H1 (cell line): ENCODE measurements around the gene ELMO2. TPM values are rescaled to one million over a fixed set of nuclear protein-coding genes. Genes with fewer than 3 reads are reported as not detected.

Experiments used
- CHD2 ChIP-seq: IDR thresholded peaks from 2 replicates; pipeline ENCODE4 v1.6.1; 2012; ENCODE audit warnings: low read length, improper control_type of control experiment
- CREB1 ChIP-seq: IDR thresholded peaks from 2 replicates; pipeline ENCODE4 v1.6.1; 2012; ENCODE audit warnings: inconsistent platforms
- EGR1 ChIP-seq: IDR thresholded peaks from 2 replicates; pipeline ENCODE4 v1.6.1; 2011; ENCODE audit warnings: low read depth, low read length, borderline replicate concordance
- JUN ChIP-seq: IDR thresholded peaks from 2 replicates; pipeline ENCODE4 v1.6.1; 2011; ENCODE audit warnings: low read depth, mild to moderate bottlenecking, improper control_type of control experiment, low read length
- POLR2A ChIP-seq, 2 experiments: IDR thresholded peaks; 1 replicate in 1 of 2; 2 replicates in 1 of 2; pipeline ENCODE4 v1.6.1; 2011; ENCODE audit warnings: low read depth in 2 of 2, low read length in 2 of 2, mild to moderate bottlenecking in 2 of 2; ENCODE audit errors: control extremely low read depth in 1 of 2
- RAD21 ChIP-seq, 2 experiments: IDR thresholded peaks in 1 of 2; conservative IDR thresholded peaks in 1 of 2; 2 replicates each; pipeline ENCODE4 v1.6.1; 2011; ENCODE audit warnings: low read depth in 2 of 2, low read length in 2 of 2, improper control_type of control experiment in 1 of 2, inconsistent platforms in 1 of 2, mild to moderate bottlenecking in 1 of 2, moderate library complexity in 1 of 2
- polyA plus RNA-seq, 7 experiments: library from polyadenylated mRNA; depleted of rRNA in 3 of 7; stranded (reverse) in 5 of 7; unstranded in 2 of 7; fragments of >200 nt in 5 of 7; fragments of 200-250 nt in 2 of 7; gene quantifications; 1 replicate in 5 of 7; 2 replicates in 1 of 7; 4 replicates in 1 of 7; pipeline versions ENCODE4 v1.2.1 to v1.2.3, GENCODE V29; 2011 to 2013; ENCODE audit warnings: missing spikeins in 2 of 7, mixed read lengths in 2 of 7
- total RNA-seq: library from RNA; stranded (reverse); fragmentation: NEBNext Ultra II Directional; extraction: Animal tissue kit (Norgen Biotek cat#: 25700); gene quantifications from 2 replicates; pipeline ENCODE4 v1.2.1, GENCODE V29; 2021
- TF ChIP-seq, protein P1 (sequence below): IDR thresholded peaks from 2 replicates; pipeline ENCODE4 v1.6.1; 2011; ENCODE audit warnings: low read length, improper control_type of control experiment
- TF ChIP-seq, protein P2 (sequence below): fragments of 300-600 bp; sonication (generic); IDR thresholded peaks from 2 replicates; pipeline ENCODE4 v1.7.1; 2012; ENCODE audit warnings: low read length, moderate library complexity, mild to moderate bottlenecking, inconsistent platforms; ENCODE audit not compliant: insufficient replicate concordance
- TF ChIP-seq, protein P3 (sequence below): IDR thresholded peaks from 2 replicates; pipeline ENCODE4 v1.6.1; 2012; ENCODE audit warnings: inconsistent platforms

The ELMO2 gene
- total and polyA plus RNA-seq, 2 of the 8 experiments (the other 6 are each of a cell fraction or from before 2014, with no cell fraction given): 34.3 to 39.7 TPM

DNA sequence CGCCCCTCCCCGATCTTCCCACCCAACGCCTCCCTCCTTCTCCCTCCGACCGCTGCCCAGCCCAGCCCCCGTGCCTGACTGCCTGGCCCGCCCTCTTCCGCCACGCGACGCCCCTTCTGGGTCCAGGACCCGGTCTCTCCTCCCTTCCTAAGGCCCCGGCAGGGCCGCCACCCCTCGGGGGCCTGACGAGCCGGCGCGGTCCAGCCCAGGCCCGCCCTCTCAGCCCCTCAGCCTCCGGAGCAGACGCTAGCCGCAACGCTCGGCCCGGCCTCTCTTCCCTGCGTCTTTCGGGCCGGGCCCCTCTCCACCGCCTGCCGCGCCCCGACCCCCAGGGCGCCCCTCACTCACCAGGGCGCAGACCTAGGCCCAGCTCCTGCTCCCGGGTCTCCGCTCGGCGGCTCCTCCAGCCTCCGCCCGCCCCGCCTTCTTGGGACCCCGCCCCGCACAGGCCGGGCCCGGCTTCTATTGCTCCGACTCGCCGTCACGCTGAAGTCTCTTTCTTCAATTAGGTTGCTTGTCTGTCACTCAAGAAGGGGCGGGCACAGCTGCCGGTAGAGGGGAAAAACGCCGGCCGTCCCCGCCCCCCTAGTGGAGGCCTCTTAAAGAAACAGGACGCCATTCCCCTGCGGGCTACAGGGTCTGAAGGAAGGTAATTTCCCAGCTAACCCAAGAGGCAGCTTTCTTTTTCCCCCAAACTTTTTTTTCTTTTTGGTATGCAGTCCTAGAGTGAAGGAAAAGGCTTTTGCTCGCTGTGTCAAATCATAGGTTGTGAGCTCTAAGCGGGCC lies at the start of gene ELMO2 (continued):
- TF ChIP-seq, protein P1, sequence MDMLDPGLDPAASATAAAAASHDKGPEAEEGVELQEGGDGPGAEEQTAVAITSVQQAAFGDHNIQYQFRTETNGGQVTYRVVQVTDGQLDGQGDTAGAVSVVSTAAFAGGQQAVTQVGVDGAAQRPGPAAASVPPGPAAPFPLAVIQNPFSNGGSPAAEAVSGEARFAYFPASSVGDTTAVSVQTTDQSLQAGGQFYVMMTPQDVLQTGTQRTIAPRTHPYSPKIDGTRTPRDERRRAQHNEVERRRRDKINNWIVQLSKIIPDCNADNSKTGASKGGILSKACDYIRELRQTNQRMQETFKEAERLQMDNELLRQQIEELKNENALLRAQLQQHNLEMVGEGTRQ: no peak
- TF ChIP-seq POLR2A (IDR thresholded peaks at IDR 0.05; ENCODE audit: control extremely low read depth in 1 of 2, low read depth in 2 of 2, low read length in 2 of 2): peak; percentile 24 to 68
- peak; percentile 85 for TF ChIP-seq CHD2
- TF ChIP-seq, protein P2, sequence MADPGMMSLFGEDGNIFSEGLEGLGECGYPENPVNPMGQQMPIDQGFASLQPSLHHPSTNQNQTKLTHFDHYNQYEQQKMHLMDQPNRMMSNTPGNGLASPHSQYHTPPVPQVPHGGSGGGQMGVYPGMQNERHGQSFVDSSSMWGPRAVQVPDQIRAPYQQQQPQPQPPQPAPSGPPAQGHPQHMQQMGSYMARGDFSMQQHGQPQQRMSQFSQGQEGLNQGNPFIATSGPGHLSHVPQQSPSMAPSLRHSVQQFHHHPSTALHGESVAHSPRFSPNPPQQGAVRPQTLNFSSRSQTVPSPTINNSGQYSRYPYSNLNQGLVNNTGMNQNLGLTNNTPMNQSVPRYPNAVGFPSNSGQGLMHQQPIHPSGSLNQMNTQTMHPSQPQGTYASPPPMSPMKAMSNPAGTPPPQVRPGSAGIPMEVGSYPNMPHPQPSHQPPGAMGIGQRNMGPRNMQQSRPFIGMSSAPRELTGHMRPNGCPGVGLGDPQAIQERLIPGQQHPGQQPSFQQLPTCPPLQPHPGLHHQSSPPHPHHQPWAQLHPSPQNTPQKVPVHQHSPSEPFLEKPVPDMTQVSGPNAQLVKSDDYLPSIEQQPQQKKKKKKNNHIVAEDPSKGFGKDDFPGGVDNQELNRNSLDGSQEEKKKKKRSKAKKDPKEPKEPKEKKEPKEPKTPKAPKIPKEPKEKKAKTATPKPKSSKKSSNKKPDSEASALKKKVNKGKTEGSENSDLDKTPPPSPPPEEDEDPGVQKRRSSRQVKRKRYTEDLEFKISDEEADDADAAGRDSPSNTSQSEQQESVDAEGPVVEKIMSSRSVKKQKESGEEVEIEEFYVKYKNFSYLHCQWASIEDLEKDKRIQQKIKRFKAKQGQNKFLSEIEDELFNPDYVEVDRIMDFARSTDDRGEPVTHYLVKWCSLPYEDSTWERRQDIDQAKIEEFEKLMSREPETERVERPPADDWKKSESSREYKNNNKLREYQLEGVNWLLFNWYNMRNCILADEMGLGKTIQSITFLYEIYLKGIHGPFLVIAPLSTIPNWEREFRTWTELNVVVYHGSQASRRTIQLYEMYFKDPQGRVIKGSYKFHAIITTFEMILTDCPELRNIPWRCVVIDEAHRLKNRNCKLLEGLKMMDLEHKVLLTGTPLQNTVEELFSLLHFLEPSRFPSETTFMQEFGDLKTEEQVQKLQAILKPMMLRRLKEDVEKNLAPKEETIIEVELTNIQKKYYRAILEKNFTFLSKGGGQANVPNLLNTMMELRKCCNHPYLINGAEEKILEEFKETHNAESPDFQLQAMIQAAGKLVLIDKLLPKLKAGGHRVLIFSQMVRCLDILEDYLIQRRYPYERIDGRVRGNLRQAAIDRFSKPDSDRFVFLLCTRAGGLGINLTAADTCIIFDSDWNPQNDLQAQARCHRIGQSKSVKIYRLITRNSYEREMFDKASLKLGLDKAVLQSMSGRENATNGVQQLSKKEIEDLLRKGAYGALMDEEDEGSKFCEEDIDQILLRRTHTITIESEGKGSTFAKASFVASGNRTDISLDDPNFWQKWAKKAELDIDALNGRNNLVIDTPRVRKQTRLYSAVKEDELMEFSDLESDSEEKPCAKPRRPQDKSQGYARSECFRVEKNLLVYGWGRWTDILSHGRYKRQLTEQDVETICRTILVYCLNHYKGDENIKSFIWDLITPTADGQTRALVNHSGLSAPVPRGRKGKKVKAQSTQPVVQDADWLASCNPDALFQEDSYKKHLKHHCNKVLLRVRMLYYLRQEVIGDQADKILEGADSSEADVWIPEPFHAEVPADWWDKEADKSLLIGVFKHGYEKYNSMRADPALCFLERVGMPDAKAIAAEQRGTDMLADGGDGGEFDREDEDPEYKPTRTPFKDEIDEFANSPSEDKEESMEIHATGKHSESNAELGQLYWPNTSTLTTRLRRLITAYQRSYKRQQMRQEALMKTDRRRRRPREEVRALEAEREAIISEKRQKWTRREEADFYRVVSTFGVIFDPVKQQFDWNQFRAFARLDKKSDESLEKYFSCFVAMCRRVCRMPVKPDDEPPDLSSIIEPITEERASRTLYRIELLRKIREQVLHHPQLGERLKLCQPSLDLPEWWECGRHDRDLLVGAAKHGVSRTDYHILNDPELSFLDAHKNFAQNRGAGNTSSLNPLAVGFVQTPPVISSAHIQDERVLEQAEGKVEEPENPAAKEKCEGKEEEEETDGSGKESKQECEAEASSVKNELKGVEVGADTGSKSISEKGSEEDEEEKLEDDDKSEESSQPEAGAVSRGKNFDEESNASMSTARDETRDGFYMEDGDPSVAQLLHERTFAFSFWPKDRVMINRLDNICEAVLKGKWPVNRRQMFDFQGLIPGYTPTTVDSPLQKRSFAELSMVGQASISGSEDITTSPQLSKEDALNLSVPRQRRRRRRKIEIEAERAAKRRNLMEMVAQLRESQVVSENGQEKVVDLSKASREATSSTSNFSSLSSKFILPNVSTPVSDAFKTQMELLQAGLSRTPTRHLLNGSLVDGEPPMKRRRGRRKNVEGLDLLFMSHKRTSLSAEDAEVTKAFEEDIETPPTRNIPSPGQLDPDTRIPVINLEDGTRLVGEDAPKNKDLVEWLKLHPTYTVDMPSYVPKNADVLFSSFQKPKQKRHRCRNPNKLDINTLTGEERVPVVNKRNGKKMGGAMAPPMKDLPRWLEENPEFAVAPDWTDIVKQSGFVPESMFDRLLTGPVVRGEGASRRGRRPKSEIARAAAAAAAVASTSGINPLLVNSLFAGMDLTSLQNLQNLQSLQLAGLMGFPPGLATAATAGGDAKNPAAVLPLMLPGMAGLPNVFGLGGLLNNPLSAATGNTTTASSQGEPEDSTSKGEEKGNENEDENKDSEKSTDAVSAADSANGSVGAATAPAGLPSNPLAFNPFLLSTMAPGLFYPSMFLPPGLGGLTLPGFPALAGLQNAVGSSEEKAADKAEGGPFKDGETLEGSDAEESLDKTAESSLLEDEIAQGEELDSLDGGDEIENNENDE: no peak
- TF ChIP-seq, protein P3, sequence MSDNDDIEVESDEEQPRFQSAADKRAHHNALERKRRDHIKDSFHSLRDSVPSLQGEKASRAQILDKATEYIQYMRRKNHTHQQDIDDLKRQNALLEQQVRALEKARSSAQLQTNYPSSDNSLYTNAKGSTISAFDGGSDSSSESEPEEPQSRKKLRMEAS: peak; percentile 59
- TF ChIP-seq EGR1: 0 out of 2 replicates have a peak, but pooled peaks have one; percentile 29
- no peak for TF ChIP-seq RAD21 (IDR thresholded peaks at IDR 0.05 in 1 of 2, conservative IDR thresholded peaks at IDR 0.05 in 1 of 2; ENCODE audit: low read depth in 2 of 2, low read length in 2 of 2)
- peak; percentile 74 for TF ChIP-seq CREB1
- TF ChIP-seq JUN: no peak
